ENCODE results near the gene S100A1. TPM values are rescaled to one million over a fixed set of nuclear protein-coding genes. Genes with fewer than 3 reads are reported as not detected.
A peak's percentile ranks its signal among the peaks of the same experiment; 100 is the strongest.

The S100A1 gene
- total RNA-seq, 1 experiment from 2014 or later: not detected

DNA sequence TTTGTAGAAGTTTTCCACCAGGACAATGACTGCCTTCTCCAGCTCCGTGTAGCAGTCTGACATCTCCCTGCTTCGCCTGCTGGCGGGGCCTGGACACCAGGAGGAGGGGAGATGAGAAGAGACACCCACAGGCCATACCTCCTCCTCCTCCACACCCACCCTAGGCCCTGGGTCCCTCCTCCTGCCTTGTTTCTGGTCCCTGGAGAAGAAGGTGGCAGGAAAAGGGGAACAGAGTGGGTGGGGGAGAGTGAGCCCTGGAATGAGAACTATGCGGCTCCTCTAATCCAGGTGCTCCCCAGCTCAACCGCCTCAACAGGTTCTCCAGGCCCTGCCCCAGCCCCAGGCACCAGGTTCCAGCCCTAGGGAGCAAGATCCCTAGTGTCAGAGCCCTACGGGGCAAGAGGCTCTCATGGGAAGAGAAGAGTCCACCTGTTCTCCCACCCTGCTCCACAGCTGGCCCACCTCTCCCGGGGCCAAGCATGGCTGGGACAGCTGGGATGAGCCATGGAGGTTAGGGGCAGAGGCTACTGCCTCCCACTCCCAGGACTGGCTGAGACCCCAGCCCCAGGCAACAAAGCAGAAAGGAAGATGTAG is 20.0 kb upstream of the S100A1 start:
- in situ Hi-C loops (cut with HindIII; ENCODE audit: low pct_unique_long_range_greater_than_20kb, low sequenced_read_pairs): no loop called here
- no peak for DNase-seq (ENCODE audit: low read depth)

DNA sequence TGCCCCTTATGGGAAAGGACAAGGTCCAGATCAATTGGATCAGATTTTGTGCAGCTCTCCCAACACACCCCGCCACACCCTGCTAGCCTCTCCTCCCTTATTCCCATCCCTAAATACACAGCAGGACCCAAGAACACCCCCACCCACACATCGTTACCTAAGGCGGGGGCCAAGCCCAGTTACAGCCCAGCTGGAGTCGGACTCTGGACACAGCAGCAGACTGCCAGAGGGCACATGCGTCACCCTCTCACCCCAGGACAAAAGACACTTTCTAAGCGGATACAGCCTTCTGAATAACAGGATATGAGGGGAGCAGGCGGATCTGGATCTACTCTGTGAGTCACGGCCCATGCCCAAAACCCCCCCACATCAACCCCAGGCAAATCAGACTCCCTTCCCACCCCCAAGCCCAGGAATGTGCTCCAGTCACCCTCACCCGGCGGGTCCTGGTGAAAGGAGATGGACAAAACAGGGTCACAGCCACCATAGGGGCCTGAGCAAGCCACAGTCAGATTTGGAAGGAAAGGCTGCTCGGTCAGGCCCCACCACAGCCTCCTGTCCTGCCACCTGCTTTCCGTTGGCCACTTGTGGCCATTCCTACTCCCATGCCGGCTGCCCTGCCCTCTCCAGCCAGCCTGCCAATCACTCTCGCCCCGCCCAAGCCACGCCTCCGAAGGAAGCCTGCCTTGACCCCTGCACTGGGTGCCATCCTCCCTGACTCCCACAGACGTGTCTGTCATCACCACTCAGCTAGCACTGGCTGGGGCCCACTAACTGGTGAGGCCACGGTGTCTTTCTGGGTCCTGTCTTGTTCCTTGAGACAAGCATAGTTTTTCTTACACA is 19.3 kb upstream of the S100A1 start:
- in situ Hi-C loops (cut with HindIII; ENCODE audit: low pct_unique_long_range_greater_than_20kb, low sequenced_read_pairs): no loop called here
- peak; percentile 86 for DNase-seq (ENCODE audit: low read depth)

DNA sequence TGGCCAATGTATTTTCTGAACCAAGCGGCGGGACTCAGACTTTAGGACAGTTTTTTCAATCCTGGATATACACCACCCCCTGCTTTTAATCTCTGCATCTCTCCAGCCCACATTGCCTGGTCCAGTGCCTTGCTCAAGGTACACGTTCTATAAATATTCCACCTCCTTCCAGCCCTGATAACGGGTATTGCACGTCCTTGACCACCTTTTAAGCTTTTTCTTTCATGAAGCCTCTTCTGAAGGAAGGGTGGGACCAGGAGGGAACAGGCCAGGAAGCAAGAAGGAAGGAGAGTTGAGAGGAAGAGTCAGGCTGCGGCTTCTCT is 18.7 kb upstream of the S100A1 start:
- in situ Hi-C loops (cut with HindIII; ENCODE audit: low pct_unique_long_range_greater_than_20kb, low sequenced_read_pairs): no loop called here
- DNase-seq (ENCODE audit: low read depth): no peak

DNA sequence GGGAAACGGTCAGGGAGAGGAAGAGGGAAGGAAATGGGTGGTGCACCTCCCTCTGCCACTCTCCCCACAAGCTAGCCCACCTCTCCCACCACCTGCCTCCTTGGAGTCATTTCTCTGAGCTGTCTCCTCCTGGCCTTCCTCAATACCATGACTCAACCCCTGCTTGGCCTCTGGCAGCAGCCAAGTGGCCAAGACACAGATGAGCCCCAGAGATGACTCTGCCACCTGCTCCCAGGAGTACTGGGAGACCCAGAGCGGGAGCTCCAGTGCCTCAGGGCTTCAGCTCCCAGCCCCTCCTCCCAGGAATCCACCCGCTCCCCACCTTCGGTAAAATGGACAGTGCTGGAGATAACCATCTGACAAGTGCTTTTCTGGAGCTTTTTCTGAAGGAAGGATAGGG is 17.9 kb upstream of the S100A1 start:
- in situ Hi-C loops (cut with HindIII; ENCODE audit: low pct_unique_long_range_greater_than_20kb, low sequenced_read_pairs): no loop called here
- no peak for DNase-seq (ENCODE audit: low read depth)

DNA sequence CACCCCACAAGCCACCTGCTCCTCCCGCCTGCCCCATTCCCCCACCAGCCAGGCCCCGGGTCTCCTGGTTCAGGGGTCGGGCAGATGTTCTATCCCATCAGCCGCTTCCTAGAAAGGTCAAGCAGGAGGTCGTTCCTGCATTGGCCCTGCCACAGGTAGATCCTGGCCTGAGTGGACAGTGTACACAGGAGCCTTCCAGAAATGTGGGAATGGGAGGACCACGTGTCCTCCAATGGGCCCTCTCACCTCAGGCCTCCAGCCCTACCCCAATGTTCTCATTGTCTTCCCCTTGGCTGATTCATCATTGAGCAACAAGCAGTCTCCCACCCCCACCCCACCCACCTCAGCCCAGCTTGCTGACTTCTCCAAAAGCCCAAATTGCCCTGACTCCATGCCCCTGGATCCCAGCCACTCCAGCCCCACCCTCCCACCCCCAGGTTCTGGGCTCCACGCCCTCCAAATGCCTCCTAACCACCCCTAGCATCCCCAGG is 17.4 kb upstream of the S100A1 start:
- DNase-seq (ENCODE audit: low read depth): no peak
- in situ Hi-C loops (cut with HindIII; ENCODE audit: low pct_unique_long_range_greater_than_20kb, low sequenced_read_pairs): no loop called here

DNA sequence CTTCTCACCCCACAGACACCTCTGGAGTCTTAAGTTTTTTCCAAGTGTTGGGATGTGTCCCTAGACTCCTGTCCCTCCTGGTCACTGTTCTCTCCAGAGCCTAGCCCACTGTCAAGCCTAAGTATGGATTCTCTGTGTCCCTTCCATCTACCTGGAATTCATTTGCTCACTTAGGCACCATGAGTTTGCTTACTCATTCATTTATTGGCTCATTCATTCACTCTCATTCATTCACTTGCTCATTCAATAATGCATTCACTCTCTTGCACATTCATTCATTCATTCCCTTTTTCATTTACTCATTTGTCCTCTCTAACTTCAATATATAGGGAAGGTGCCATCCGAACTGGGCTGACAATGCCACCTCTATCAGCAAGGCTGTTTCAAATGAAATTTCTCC is 16.9 kb upstream of the S100A1 start:
- DNase-seq (ENCODE audit: low read depth): no peak
- in situ Hi-C loops (cut with HindIII; ENCODE audit: low pct_unique_long_range_greater_than_20kb, low sequenced_read_pairs): no loop called here

DNA sequence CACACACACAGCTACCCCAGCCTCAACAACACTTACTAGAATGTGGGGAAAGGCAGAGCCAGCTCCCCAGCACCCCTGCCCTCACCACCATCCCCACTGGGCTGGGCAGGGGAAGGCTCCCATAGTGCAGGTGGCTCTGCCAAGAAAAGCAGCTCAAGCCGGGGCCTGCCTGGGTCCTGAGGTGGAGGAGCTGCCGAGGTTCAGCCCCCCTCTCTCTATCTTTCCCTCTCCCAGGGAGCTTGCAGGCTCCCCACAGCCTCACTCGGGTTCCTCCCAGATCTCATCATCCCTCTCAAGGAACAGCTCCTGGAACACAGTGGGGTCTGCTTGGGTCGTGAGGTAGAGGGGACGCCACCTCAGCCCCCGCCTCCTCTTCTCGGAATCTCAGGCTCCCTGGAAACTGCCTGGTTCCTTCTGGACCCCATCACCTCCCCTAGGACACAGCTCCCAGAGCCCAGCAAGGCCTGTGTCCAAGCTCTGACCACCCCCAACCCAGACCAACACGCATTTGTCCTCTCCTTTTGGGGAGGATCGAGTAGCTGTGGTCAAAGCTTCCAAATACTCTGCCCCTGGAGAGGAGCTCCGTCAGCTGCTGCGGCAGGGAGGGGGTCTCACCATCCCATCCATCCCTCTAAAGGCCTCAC is 16.0 kb upstream of the S100A1 start:
- DNase-seq (ENCODE audit: low read depth): no peak
- in situ Hi-C loops (cut with HindIII; ENCODE audit: low pct_unique_long_range_greater_than_20kb, low sequenced_read_pairs): no loop called here

DNA sequence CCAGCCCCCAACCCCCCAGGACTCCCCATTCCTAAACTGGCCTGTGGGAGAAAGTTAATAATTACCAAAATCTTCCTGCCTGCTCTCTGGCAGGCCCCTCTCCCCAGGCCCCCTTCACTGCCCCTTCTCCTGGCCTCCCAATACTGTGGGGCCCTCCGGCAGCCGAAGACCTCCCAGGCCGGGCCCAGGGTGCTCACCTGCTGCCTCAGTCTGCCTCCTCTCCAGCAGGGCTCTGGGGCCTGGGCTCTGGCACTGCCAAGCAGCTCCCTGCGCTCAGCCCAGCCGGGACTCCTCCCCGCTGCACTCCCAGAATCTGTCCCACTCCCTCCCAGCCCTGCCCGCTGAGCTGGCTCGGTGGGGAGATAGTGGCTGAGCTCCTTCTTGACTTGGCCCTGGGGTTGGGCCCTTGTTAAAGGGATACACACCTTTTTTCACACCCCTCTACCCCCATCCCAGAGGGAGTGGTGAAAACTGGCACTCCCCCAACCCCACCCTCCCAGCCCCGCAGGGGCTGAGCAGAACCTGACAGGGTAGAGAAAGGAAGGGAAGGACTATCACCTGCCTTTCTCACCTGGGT is 15.4 kb upstream of the S100A1 start, which contains the start of gene S100A16:
Gene S100A16, minus strand, starts transcription at position 383 of the 577 bp plus-strand sequence. CDS start 4,986 bp downstream, outside the sequence.
- peak; percentile 77 for DNase-seq (ENCODE audit: low read depth)
- in situ Hi-C loops (cut with HindIII; ENCODE audit: low pct_unique_long_range_greater_than_20kb, low sequenced_read_pairs): no loop called here

DNA sequence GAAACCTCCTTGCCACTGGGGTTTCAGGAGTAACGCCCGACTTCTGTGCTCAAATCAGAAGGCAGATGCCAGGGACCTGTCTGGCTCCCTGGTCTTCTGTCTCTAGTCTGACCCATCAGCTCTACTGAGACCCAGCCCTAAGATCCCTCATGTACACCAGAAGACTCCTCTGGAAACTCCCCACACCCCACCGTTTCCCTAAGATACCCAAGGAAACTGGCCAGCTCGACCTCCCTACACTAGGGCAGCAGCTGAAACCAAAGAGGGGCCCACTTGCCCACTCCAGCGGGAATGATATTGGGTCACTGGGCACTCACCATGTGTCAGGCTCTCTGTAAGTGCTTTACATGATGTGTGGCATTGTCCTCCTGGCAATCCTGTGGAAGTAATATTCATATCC is 14.8 kb upstream of the S100A1 start:
- in situ Hi-C loops (cut with HindIII; ENCODE audit: low pct_unique_long_range_greater_than_20kb, low sequenced_read_pairs): no loop called here
- DNase-seq (ENCODE audit: low read depth): no peak

DNA sequence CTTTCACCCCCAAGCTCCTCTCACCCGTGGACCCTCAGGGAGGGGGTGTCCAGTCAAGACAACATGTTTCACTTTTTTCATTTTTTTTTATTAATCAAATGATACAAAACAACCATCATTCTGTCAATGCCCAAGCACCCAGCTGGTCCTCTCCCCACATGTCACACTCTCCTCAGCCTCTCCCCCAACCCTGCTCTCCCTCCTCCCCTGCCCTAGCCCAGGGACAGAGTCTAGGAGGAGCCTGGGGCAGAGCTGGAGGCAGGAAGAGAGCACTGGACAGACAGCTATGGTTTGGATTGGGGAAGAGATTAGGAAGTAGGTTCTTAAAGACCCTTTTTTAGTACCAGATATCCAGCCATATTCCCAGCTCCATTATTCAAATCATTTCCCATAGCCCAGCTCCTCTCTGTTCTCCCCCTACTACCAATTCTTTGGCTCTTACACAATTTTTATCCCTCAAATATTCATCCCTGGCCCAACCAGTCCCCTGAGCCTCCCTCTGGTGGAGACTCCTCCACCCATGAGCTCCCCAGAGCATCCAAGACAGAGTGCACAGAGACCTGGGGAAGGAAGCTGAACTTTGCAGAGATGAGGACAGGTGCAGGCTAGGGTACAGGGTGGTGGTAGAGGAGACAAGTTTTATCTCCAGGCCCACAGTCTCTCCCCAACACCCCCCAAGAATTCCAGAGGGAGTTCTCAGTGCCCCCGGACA is 13.9 kb upstream of the S100A1 start:
- no peak for DNase-seq (ENCODE audit: low read depth)
- in situ Hi-C loops (cut with HindIII; ENCODE audit: low pct_unique_long_range_greater_than_20kb, low sequenced_read_pairs): no loop called here

DNA sequence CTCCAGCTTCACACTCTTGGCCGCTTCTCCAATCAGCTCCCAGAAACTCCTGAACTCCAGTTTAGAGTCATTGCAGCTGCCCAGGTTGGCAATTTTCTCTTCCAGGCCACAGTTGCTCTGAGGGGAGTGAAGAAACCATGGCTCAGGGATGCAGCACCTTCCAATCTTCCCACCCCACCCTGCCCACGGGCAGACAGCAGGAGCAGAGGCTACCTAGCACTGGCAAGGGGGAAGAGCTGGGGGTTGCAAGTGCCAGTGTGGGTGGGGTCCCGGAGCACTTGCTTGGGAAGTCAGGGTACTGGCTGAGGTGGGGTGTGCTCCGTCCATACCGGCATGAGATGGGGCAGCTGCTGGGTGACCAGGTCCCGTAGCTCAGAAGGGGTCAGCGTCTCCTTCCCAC is 13.3 kb upstream of the S100A1 start:
- in situ Hi-C loops (cut with HindIII; ENCODE audit: low pct_unique_long_range_greater_than_20kb, low sequenced_read_pairs): no loop called here
- DNase-seq (ENCODE audit: low read depth): no peak

DNA sequence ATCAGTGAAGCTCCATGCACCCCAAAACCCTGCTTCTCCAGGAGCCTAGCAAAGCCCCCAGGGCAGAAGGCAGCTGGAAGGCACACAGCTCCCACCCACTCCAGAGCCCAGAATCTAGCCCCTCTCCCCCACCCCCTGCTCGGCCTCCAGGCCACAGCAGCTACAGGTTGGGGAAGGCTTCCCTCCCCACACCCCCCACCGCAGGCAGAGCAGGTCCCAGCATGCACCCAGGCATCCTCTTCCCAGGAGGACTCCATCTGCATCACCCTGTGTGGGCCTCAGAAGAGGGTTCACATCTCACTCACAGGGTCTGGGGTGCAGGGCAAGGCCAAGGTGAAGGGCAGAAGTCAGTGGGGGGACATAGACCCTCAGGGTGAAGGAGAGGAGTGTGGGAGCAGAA is 12.8 kb upstream of the S100A1 start:
- DNase-seq (ENCODE audit: low read depth): no peak
- in situ Hi-C loops (cut with HindIII; ENCODE audit: low pct_unique_long_range_greater_than_20kb, low sequenced_read_pairs): no loop called here

DNA sequence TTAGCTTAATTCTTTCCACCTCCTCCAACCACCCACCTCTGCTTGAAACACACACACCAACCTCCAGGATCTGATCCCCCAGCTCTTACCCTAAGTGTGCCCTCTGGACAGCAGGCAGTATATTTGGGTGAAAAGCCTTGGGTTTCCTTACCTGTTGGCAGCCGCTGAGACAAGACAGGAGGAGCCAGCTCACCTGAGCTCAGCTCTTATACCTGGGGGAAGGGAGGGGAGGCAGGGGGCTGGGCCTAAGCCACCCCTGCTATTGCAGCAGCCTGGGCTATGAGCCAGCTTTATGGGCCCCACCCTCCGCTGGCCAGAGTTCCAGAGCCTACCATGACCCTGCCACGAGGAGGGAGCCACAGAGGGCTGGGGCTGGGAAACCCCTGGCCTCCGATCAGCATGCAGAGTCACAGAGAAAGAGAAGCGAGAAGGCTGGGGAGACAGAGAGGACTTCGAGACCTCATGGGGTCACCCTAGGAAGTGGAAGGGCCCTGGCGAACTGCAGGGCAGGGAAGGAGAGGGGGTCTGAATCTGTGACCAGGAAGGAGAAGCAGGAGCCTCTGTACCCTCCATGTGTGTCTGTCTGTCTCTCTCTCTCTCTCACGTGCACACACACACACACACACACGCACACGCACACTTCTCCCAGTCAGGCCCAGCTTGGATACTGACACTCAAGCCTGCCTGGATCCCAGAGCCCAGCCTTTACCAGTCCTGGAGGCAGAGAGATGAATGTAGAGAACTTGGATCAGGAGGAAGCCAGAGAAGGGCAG is 11.9 kb upstream of the S100A1 start, which contains the start of gene S100A14:
Gene S100A14, minus strand, starts transcription at position 182 of the 773 bp plus-strand sequence. CDS start 467 bp downstream, outside the sequence.
- in situ Hi-C loops (cut with HindIII; ENCODE audit: low pct_unique_long_range_greater_than_20kb, low sequenced_read_pairs): no loop called here
- no peak for DNase-seq (ENCODE audit: low read depth)

DNA sequence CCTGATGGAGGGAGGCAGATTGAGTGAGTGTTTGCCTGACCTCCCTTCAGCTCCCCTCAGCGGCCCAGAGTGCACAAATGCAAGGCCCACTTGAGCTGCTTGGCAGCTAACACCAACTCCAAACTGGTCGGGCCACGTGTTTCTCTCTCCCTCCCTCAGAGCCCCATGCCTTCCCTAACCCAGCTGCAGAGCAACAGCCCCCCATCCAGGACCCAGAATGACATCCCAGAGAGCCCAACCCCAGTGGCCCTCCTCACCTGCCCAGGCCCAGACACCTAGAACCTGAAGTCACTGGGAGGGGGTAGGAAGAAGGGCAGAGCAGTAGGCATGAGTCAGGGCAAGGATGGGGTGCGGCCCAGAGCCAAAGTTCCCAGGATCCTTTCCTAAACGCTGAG is 11.3 kb upstream of the S100A1 start:
- in situ Hi-C loops (cut with HindIII; ENCODE audit: low pct_unique_long_range_greater_than_20kb, low sequenced_read_pairs): no loop called here
- no peak for DNase-seq (ENCODE audit: low read depth)

DNA sequence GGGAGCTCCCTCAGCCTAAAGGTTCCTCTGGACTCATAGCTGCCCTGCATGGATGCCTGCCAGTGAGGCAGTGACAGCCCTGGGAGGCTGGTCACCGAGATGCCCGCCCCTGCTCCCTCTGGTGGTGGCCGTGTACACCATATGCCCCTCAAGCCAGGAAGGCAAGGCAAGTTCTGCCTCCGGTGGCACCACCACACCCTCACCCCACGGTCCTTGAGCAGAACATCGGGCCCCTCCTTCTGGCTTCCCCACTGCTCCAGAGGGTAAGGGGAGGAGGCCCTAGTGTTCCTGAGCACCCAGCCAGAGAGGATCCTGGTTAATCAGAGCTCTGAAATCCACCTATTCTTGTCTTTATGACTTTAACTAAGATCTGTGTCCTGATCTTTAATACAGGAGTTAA is 10.6 kb upstream of the S100A1 start:
- DNase-seq (ENCODE audit: low read depth): peak; percentile 67
- in situ Hi-C loops (cut with HindIII; ENCODE audit: low pct_unique_long_range_greater_than_20kb, low sequenced_read_pairs): no loop called here

DNA sequence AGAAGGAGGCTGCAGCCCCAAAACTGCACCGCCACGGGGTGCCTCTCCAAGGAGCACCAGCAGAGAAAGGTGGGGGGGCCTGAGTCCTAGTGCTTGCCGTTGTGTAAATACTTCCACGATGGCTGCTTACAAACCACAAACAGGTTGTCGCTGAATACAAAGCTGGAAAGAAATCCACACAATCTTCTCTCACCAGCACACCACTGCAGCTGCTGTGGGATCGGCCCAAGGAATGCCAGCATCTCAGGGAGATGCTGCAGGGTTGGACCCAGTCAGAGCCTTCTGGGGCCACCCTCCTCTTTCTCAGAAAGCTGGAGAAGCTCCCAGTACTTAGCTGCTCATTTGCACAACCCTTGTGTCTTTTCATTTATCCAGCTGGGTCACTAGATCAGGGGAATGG is 9.1 kb upstream of the S100A1 start:
- in situ Hi-C loops (cut with HindIII; ENCODE audit: low pct_unique_long_range_greater_than_20kb, low sequenced_read_pairs): no loop called here
- DNase-seq (ENCODE audit: low read depth): no peak

DNA sequence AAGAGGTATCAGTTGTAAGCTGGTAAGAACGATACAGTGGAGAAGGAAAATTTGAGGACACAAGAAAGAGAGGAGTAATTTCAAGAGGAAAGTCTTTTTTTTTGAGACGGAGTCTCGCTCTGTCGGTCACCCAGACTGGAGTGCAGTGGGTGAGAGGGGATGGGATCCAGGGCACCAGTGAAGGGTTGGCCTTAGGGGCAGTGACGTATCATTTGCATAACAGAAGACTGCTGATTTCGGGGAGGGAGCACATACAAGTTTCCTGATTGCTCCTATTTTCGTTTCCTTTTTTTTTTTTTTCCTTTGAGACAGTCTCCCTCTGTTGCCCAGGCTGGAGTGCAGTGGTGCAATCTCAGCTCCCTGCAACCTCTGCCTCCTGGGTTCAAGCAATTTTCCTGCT is 5.1 kb upstream of the S100A1 start:
- no peak for DNase-seq (ENCODE audit: low read depth)
- in situ Hi-C loops (cut with HindIII; ENCODE audit: low pct_unique_long_range_greater_than_20kb, low sequenced_read_pairs): no loop called here

Measured in Caki2 (cell line).